H9 (cell line): ENCODE data around the gene ZNF280D. TPM values are rescaled to one million over a fixed set of nuclear protein-coding genes. Genes with fewer than 3 reads are reported as not detected.
A peak's percentile ranks its signal among the peaks of the same experiment; 100 is the strongest.

Source experiments
- DNase-seq: peaks from one replicate; pipeline ENCODE4 v3.0.0-alpha.2; 2017
- H2AFZ ChIP-seq: one replicate; pipeline ENCODE4 v1.6.1; 2013; ENCODE audit warnings: mild to moderate bottlenecking, low read length, control low read depth, moderate library complexity
- H2AK5ac ChIP-seq: 2 replicates; pipeline ENCODE4 v1.6.1; 2013; ENCODE audit warnings: low read length, control low read depth, mixed read lengths; ENCODE audit not compliant: insufficient read length
- H2BK120ac ChIP-seq: one replicate; pipeline ENCODE4 v1.6.1; 2013; ENCODE audit warnings: low read depth, mild to moderate bottlenecking, low read length, control low read depth, inconsistent platforms; ENCODE audit not compliant: poor library complexity, severe bottlenecking
- H2BK12ac ChIP-seq: 2 replicates; pipeline ENCODE4 v1.6.1; 2013; ENCODE audit warnings: low read length, control low read depth, mixed read lengths, low read depth; ENCODE audit not compliant: insufficient read length
- H2BK15ac ChIP-seq: 2 replicates; pipeline ENCODE4 v1.6.1; 2013; ENCODE audit warnings: low read depth, low read length, control low read depth
- H2BK20ac ChIP-seq: one replicate; pipeline ENCODE4 v1.6.1; 2013; ENCODE audit warnings: low read depth, mild to moderate bottlenecking, low read length, control low read depth, inconsistent platforms; ENCODE audit not compliant: poor library complexity, severe bottlenecking
- H2BK5ac ChIP-seq: 2 replicates; pipeline ENCODE4 v1.6.1; 2013; ENCODE audit warnings: low read length, control low read depth, mixed read lengths; ENCODE audit not compliant: insufficient read length
- H3K14ac ChIP-seq: 2 replicates; pipeline ENCODE4 v1.6.1; 2013; ENCODE audit warnings: low read length, control low read depth; ENCODE audit not compliant: insufficient read depth
- H3K18ac ChIP-seq: 2 replicates; pipeline ENCODE4 v1.6.1; 2013; ENCODE audit warnings: low read depth, mild to moderate bottlenecking, mixed read lengths, low read length, control low read depth; ENCODE audit not compliant: insufficient read length
- H3K23ac ChIP-seq: 2 replicates; pipeline ENCODE4 v1.6.1; 2013; ENCODE audit warnings: low read length, control low read depth, mixed read lengths, low read depth; ENCODE audit not compliant: insufficient read length
- H3K23me2 ChIP-seq: 2 replicates; pipeline ENCODE4 v1.6.1; 2013; ENCODE audit warnings: low read depth, mild to moderate bottlenecking, mixed read lengths, low read length, control low read depth; ENCODE audit not compliant: insufficient read length, poor library complexity, severe bottlenecking
- H3K27ac ChIP-seq: 2 replicates; pipeline ENCODE4 v1.5.1; 2013; ENCODE audit warnings: low read length, control low read depth, mixed read lengths, low read depth; ENCODE audit not compliant: insufficient read length
- H3K27me3 ChIP-seq: 2 replicates; pipeline ENCODE4 v1.6.1; 2013; ENCODE audit warnings: low read length, control low read depth, inconsistent platforms; ENCODE audit not compliant: insufficient read depth
- H3K4ac ChIP-seq: 2 replicates; pipeline ENCODE4 v1.6.1; 2013; ENCODE audit warnings: low read depth, mild to moderate bottlenecking, control low read depth, inconsistent platforms, low read length, moderate library complexity
- H3K4me1 ChIP-seq: 2 replicates; pipeline ENCODE4 v1.6.1; 2013; ENCODE audit warnings: low read length, control low read depth, inconsistent platforms; ENCODE audit not compliant: insufficient read depth
- H3K4me2 ChIP-seq: 2 replicates; pipeline ENCODE4 v1.6.1; 2013; ENCODE audit warnings: low read length, control low read depth, mixed read lengths; ENCODE audit not compliant: insufficient read length, insufficient read depth
- H3K56ac ChIP-seq: 2 replicates; pipeline ENCODE4 v1.6.1; 2013; ENCODE audit warnings: low read depth, mild to moderate bottlenecking, mixed read lengths, low read length, control low read depth; ENCODE audit not compliant: insufficient read length
- H3K79me1 ChIP-seq: 2 replicates; pipeline ENCODE4 v1.6.1; 2013; ENCODE audit warnings: low read depth, mild to moderate bottlenecking, moderate library complexity, low read length, control low read depth, inconsistent platforms; ENCODE audit not compliant: insufficient read depth, poor library complexity, severe bottlenecking
- H3K79me2 ChIP-seq: 2 replicates; pipeline ENCODE4 v1.6.1; 2013; ENCODE audit warnings: low read length, control low read depth, inconsistent platforms; ENCODE audit not compliant: insufficient read depth
- H3K9ac ChIP-seq: 2 replicates; pipeline ENCODE4 v1.6.1; 2013; ENCODE audit warnings: low read length, control low read depth, mixed read lengths; ENCODE audit not compliant: insufficient read length; ENCODE audit errors: extremely low read depth
- H3K9me3 ChIP-seq: one replicate; pipeline ENCODE4 v1.6.1; 2013; ENCODE audit warnings: low read depth, low read length, inconsistent platforms; ENCODE audit not compliant: control insufficient read depth
- H3T11ph ChIP-seq: one replicate; pipeline ENCODE4 v1.6.1; 2013; ENCODE audit warnings: mild to moderate bottlenecking, low read length, control low read depth, inconsistent platforms
- H4K20me1 ChIP-seq: one replicate; pipeline ENCODE4 v1.6.1; 2013; ENCODE audit not compliant: control insufficient read depth, insufficient read length, insufficient read depth
- H4K5ac ChIP-seq: 2 replicates; pipeline ENCODE4 v1.6.1; 2013; ENCODE audit warnings: low read depth, mild to moderate bottlenecking, mixed read lengths, low read length, control low read depth; ENCODE audit not compliant: insufficient read length
- H4K8ac ChIP-seq: replicated peaks from 2 replicates; pipeline ENCODE4 v1.6.1; 2013; ENCODE audit warnings: low read length, control low read depth, mixed read lengths, low read depth; ENCODE audit not compliant: insufficient read length
- H4K91ac ChIP-seq: 2 replicates; pipeline ENCODE4 v1.6.1; 2013; ENCODE audit warnings: low read depth, mild to moderate bottlenecking, moderate library complexity, mixed read lengths, low read length, control low read depth; ENCODE audit not compliant: insufficient read length
- H3K27ac Mint-ChIP-seq, 3 experiments: 2 replicates in 2 of 3; 3 replicates in 1 of 3; pipeline ENCODE4 v1.8.0; 2020 to 2021; ENCODE audit warnings: mixed read lengths in 3 of 3, mild to moderate bottlenecking in 1 of 3, moderate library complexity in 1 of 3
- H3K27me3 Mint-ChIP-seq: 2 replicates; pipeline ENCODE4 v1.8.0; 2021; ENCODE audit warnings: low read depth, mild to moderate bottlenecking, moderate library complexity, mixed read lengths
- H3K36me3 Mint-ChIP-seq, 3 experiments: 2 replicates in 2 of 3; 3 replicates in 1 of 3; pipeline ENCODE4 v1.8.0; 2020 to 2021; ENCODE audit warnings: low read depth in 3 of 3, mixed read lengths in 3 of 3; ENCODE audit not compliant: insufficient read depth in 1 of 3
- H3K4me1 Mint-ChIP-seq, 2 experiments: 2 replicates each; pipeline ENCODE4 v1.8.0; 2020; ENCODE audit warnings: mixed read lengths in 2 of 2
- H3K4me3 Mint-ChIP-seq, 2 experiments: 2 replicates in 1 of 2; 3 replicates in 1 of 2; pipeline ENCODE4 v1.8.0; 2020 to 2021; ENCODE audit warnings: mild to moderate bottlenecking in 2 of 2, mixed read lengths in 2 of 2, moderate library complexity in 1 of 2
- H3K9me3 Mint-ChIP-seq, 2 experiments: 2 replicates in 1 of 2; 3 replicates in 1 of 2; pipeline ENCODE4 v1.8.0; 2020; ENCODE audit warnings: mild to moderate bottlenecking in 2 of 2, mixed read lengths in 2 of 2, moderate library complexity in 1 of 2
- CTCF ChIP-seq: fragments of 200-600 bp; sonication (generic); conservative IDR thresholded peaks from 3 replicates; pipeline ENCODE4 v1.8.0; 2021; ENCODE audit warnings: antibody characterized with exemption, mild to moderate bottlenecking
- total RNA-seq: library from RNA; stranded (reverse); gene quantifications from 2 replicates; pipeline ENCODE4 v1.2.1, GENCODE V29; 2021

Gene ZNF280D
- total RNA-seq, 1 experiment from 2014 or later = 5.7 TPM

DNA sequence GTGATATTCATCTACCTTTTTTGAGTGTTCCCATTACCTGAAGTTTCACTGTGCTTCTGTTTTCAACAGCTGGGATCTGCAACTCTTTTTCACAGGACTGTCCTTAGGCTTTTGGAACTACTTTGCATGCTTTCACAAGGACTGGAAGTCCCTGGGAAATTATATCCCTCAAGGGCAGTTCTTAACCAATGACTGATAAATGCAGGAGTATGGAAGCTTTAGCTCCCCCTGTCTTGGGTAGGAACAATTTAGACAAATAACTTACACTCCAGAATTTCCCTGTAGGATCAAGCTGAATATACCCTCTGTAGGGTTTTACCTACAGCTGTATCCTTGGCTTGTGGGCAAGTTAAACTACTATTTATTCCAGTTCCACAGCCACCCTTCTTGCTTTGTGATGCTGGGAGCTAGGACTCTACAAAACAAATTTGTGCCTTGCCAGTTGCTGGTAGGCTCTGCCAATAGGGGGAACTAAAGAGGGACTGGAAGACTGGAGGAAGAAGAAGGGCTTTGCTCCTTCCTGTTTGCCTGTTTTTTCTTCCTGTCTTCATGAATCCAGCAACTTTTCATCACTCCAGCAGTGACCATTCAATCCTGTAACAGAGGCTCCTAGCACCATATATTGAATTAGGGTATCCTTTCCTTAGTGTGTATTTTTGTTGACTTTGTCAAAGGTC, 6.8 kb upstream of the ZNF280D start:
- Histone ChIP-seq H3K9me3 (no peaks in the 10 kb centered on the region), H3K79me2 (no peaks in the 10 kb centered on the region), H3K27me3 (no peaks in the 10 kb centered on the region), H3K4me1 (peaks cover 5% of the 10 kb centered on the region; the same call in 1 of the 2 replicates), H3K56ac (no peak overlapping the region), H3K14ac (no peak overlapping the region), H3K9ac (no peak overlapping the region), H4K20me1 (no peaks in the 10 kb centered on the region), H3K27ac (no peak overlapping the region), H2BK5ac (no peak overlapping the region), H3K18ac (no peak overlapping the region), H2BK12ac (no peak overlapping the region), H3K4me2 (no peak overlapping the region), H2AFZ (no peak overlapping the region), H4K8ac (no peak overlapping the region), H2BK20ac (no peak overlapping the region), H3K23ac (no peak overlapping the region), H3T11ph (no peak overlapping the region), H2BK15ac (no peak overlapping the region), H3K4ac (no peak overlapping the region), H2BK120ac (no peak overlapping the region), H3K79me1 (no peaks in the 10 kb centered on the region), H4K5ac (no peak overlapping the region), H4K91ac (no peak overlapping the region), H2AK5ac (no peak overlapping the region), H3K23me2 (no peaks in the 10 kb centered on the region)
- H3K36me3 Mint-ChIP-seq = peaks cover 0 to 8% (median 0%) of the 10 kb centered on the region in 3 experiments; a peak in 3 of 7 replicates
- peak; percentile 40 for DNase-seq
- no peak overlapping the region for H3K27ac Mint-ChIP-seq
- no peak overlapping the region for H3K4me3 Mint-ChIP-seq
- peak; percentile 64 for TF ChIP-seq CTCF
- peaks cover 7 to 10% of the 10 kb centered on the region in 2 experiments; a peak in 2 of 4 replicates for H3K4me1 Mint-ChIP-seq
- H3K27me3 Mint-ChIP-seq = 0 out of 2 replicates have a peak, but pooled peaks cover 3% of the 10 kb centered on the region
- peaks cover 2 to 7% of the 10 kb centered on the region in 2 experiments; a peak in 3 of 5 replicates for H3K9me3 Mint-ChIP-seq
